ENCODE data around the gene LYG1.

The LYG1 gene

DNA sequence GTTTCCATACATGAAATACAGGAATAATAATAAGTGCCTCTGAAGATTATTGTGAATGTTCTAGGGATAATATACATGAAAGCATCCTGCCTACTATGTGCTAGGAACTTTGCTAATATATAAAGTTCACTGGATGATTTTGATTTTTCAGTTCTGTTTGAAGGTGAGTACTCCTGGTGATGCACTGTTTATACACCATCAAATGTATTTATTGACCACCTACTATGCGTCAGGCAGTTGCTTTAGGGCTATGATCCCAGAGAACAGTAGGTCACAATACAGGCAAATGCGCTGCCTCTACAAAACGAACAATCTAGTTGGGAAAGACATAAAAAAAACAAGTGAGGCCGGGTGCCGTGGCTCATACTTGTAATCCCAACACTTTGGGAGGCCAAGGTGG, 24.4 kb upstream of the LYG1 start:
- TF ChIP-seq FOXP2 (optimal IDR thresholded peaks at IDR 0.05; ENCODE audit: borderline replicate concordance, extremely low read depth, extremely low read length, insufficient read depth) (no peak), TAF1 (IDR thresholded peaks at IDR 0.05; ENCODE audit: borderline replicate concordance, insufficient read depth, low read length) (no peak), POLR2AphosphoS5 (IDR thresholded peaks at IDR 0.05; ENCODE audit: low read depth, low read length) (no peak), SIN3A (IDR thresholded peaks at IDR 0.05; ENCODE audit: borderline replicate concordance, insufficient read depth, low read length) (no peak)
- TF ChIP-seq, protein P1, sequence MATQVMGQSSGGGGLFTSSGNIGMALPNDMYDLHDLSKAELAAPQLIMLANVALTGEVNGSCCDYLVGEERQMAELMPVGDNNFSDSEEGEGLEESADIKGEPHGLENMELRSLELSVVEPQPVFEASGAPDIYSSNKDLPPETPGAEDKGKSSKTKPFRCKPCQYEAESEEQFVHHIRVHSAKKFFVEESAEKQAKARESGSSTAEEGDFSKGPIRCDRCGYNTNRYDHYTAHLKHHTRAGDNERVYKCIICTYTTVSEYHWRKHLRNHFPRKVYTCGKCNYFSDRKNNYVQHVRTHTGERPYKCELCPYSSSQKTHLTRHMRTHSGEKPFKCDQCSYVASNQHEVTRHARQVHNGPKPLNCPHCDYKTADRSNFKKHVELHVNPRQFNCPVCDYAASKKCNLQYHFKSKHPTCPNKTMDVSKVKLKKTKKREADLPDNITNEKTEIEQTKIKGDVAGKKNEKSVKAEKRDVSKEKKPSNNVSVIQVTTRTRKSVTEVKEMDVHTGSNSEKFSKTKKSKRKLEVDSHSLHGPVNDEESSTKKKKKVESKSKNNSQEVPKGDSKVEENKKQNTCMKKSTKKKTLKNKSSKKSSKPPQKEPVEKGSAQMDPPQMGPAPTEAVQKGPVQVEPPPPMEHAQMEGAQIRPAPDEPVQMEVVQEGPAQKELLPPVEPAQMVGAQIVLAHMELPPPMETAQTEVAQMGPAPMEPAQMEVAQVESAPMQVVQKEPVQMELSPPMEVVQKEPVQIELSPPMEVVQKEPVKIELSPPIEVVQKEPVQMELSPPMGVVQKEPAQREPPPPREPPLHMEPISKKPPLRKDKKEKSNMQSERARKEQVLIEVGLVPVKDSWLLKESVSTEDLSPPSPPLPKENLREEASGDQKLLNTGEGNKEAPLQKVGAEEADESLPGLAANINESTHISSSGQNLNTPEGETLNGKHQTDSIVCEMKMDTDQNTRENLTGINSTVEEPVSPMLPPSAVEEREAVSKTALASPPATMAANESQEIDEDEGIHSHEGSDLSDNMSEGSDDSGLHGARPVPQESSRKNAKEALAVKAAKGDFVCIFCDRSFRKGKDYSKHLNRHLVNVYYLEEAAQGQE (IDR thresholded peaks at IDR 0.05; ENCODE audit: insufficient read depth in 1 of 2, low read depth in 2 of 2, low read length in 2 of 2): no peak

DNA sequence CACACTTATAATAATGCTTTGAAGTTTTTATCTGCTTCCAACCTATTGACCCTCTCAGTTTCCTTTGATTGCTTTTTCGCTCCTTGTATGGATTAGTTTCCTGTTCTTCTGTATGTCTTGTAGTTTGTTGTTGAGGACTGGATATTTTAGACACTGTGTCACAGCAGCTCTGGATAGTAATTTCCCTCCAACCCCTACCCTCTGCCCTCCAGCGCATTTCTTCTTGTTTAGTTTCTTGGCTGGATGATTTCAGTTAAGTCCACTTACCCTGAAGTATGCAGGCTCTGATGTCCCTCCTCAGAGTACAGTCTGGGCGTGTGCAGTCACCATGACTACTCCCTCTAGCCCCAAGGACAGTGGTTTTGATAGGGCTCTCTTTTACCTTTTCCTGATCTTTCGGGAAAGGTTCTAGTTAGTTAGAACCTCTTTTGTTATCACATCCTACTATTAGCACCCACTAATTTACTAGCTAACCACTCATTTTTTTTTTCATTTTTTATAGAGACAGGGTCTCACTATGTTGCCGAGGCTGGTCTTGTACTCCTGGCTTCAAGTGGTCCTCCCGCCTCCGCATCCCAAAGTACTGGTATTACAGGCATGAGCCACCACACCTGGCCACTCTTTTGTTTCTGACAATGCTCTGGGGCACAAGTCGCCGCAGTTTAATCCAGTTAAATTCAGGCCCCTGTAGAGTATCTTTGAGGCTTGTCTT, 16.3 kb upstream of the LYG1 start:
- TF ChIP-seq FOXP2 (optimal IDR thresholded peaks at IDR 0.05; ENCODE audit: borderline replicate concordance, extremely low read depth, extremely low read length, insufficient read depth) (no peak), POLR2AphosphoS5 (IDR thresholded peaks at IDR 0.05; ENCODE audit: low read depth, low read length) (no peak), TAF1 (IDR thresholded peaks at IDR 0.05; ENCODE audit: borderline replicate concordance, insufficient read depth, low read length) (no peak), SIN3A (IDR thresholded peaks at IDR 0.05; ENCODE audit: borderline replicate concordance, insufficient read depth, low read length) (no peak)
- TF ChIP-seq, protein P1 (IDR thresholded peaks at IDR 0.05; ENCODE audit: insufficient read depth in 1 of 2, low read depth in 2 of 2, low read length in 2 of 2): no peak

DNA sequence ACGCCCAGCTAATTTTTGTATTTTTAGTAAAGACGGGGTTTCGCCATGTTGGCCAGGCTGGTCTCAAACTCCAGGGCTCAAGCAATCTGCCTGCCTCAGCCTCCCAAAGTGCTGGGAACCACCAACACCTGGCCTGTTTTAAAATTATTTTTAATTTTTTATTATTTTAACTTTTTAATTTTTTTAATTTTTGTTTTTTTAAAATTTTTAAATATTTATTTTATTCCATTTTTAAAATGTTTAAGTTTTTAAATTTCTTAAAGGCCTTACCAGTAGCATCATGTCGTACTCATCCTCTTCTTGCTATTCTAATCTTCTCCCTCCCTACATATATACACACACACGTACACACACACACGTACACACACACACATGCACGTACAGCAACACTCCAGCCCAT, 1.4 kb downstream of the LYG1 start:
- TF ChIP-seq, protein P1 (IDR thresholded peaks at IDR 0.05; ENCODE audit: insufficient read depth in 1 of 2, low read depth in 2 of 2, low read length in 2 of 2): no peak
- TF ChIP-seq POLR2AphosphoS5 (IDR thresholded peaks at IDR 0.05; ENCODE audit: low read depth, low read length): no peak
- no peak for TF ChIP-seq FOXP2 (optimal IDR thresholded peaks at IDR 0.05; ENCODE audit: borderline replicate concordance, extremely low read depth, extremely low read length, insufficient read depth)
- TF ChIP-seq TAF1 (IDR thresholded peaks at IDR 0.05; ENCODE audit: borderline replicate concordance, insufficient read depth, low read length): no peak
- TF ChIP-seq SIN3A (IDR thresholded peaks at IDR 0.05; ENCODE audit: borderline replicate concordance, insufficient read depth, low read length): no peak

DNA sequence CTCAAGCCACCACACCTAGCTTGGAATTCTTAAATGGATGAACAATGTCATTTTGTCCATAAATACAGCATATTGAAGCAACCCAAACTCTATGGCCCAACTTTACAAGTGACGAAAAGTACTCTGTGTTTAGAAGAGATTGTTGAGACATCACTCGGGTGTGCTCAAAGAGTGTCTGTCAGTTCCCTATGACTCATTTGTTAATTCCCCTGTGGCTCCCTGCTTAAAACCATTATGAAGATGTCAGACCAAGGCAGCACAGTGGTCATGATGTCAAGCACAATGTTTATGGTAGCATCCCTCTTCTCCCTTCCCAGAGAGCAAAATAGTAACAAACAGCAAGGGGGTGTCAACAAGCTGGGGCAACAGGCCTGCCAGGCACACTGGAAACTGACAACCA, 3.0 kb downstream of the LYG1 start:
- TF ChIP-seq, protein P1 (IDR thresholded peaks at IDR 0.05; ENCODE audit: insufficient read depth in 1 of 2, low read depth in 2 of 2, low read length in 2 of 2): no peak
- TF ChIP-seq SIN3A (IDR thresholded peaks at IDR 0.05; ENCODE audit: borderline replicate concordance, insufficient read depth, low read length): no peak
- no peak for TF ChIP-seq POLR2AphosphoS5 (IDR thresholded peaks at IDR 0.05; ENCODE audit: low read depth, low read length)
- TF ChIP-seq FOXP2 (optimal IDR thresholded peaks at IDR 0.05; ENCODE audit: borderline replicate concordance, extremely low read depth, extremely low read length, insufficient read depth): no peak

All from PFSK-1 (cell line).